H1 (cell line): ENCODE measurements around the gene NELL1. TPM values are rescaled to one million over a fixed set of nuclear protein-coding genes. Genes with fewer than 3 reads are reported as not detected.

Experiments
- CTCF ChIA-PET: fragments of 300-600 bp; sonication (Branson Sonifier 250); formaldehyde crosslinking; loops from one replicate; lab custom pipeline; 2021; ENCODE audit not compliant: partially characterized antibody; lab: Charles Lee
- POLR2A ChIA-PET: fragments of 300-600 bp; sonication (Branson Sonifier 250); formaldehyde crosslinking; loops from one replicate; lab custom pipeline; 2021; ENCODE audit warnings: inconsistent platforms; ENCODE audit not compliant: partially characterized antibody; lab: Charles Lee
- DNase-seq, 2 experiments: peaks; one replicate each; pipeline versions ENCODE4 v3.0.0 to v3.0.0-alpha.2; 2010 to 2022; ENCODE audit warnings: low spot score in 2 of 2, low read depth in 1 of 2, mixed read lengths in 1 of 2
- FAIRE-seq: peaks from 2 replicates; lab custom pipeline; 2011; peaks lifted over from hg19 to GRCh38; lab: Jason Lieb, UNC
- H2AFZ ChIP-seq: 2 replicates; pipeline ENCODE4 v1.8.1; 2012; ENCODE audit warnings: low read length, inconsistent platforms
- H2AK5ac ChIP-seq: 2 replicates; pipeline ENCODE4 v1.6.1; 2013; ENCODE audit warnings: low read depth, low read length
- H2BK120ac ChIP-seq: replicated peaks from 2 replicates; pipeline ENCODE3; 2013; ENCODE audit warnings: low read depth, low read length, inconsistent platforms
- H2BK12ac ChIP-seq: 2 replicates; pipeline ENCODE4 v1.6.1; 2013; ENCODE audit warnings: low read depth, low read length
- H2BK15ac ChIP-seq: 2 replicates; pipeline ENCODE4 v1.6.1; 2013; ENCODE audit warnings: low read length
- H2BK20ac ChIP-seq: 2 replicates; pipeline ENCODE4 v1.6.1; 2013; ENCODE audit warnings: low read length
- H2BK5ac ChIP-seq: 2 replicates; pipeline ENCODE4 v1.6.1; 2013; ENCODE audit warnings: low read depth, low read length
- H3K14ac ChIP-seq: 2 replicates; pipeline ENCODE4 v1.6.1; 2013; ENCODE audit warnings: inconsistent platforms; ENCODE audit not compliant: insufficient read length
- H3K18ac ChIP-seq: 2 replicates; pipeline ENCODE4 v1.6.1; 2013; ENCODE audit warnings: low read length; ENCODE audit errors: extremely low read depth
- H3K23ac ChIP-seq: 2 replicates; pipeline ENCODE4 v1.6.1; 2013; ENCODE audit warnings: inconsistent platforms; ENCODE audit not compliant: insufficient read length
- H3K23me2 ChIP-seq: 2 replicates; pipeline ENCODE4 v1.6.1; 2013; ENCODE audit warnings: low read depth, low read length
- H3K27ac ChIP-seq: 2 replicates; pipeline ENCODE4 v1.6.1; 2011; ENCODE audit warnings: low read depth, low read length, inconsistent platforms
- H3K27me3 ChIP-seq, 4 experiments: replicated peaks in 1 of 4; 1 replicate in 1 of 4; 2 replicates in 3 of 4; pipeline versions ENCODE4 v1.6.1 to v1.8.1; 2011 to 2013; ENCODE audit warnings: low read length in 3 of 4, mild to moderate bottlenecking in 3 of 4, inconsistent platforms in 2 of 4, mixed read lengths in 2 of 4, moderate library complexity in 1 of 4; ENCODE audit not compliant: control insufficient read depth in 3 of 4, insufficient read depth in 3 of 4; ENCODE audit errors: extremely low read depth in 1 of 4
- H3K36me3 ChIP-seq, 4 experiments: 2 replicates each; pipeline versions ENCODE4 v1.6.1 to v1.8.1; 2011 to 2013; ENCODE audit warnings: mild to moderate bottlenecking in 4 of 4, low read length in 3 of 4, moderate library complexity in 2 of 4, control low read depth in 1 of 4, inconsistent platforms in 1 of 4; ENCODE audit not compliant: insufficient read depth in 4 of 4, control insufficient read depth in 2 of 4
- H3K4ac ChIP-seq: replicated peaks from 2 replicates; pipeline ENCODE3; 2013; ENCODE audit warnings: low read length, low read depth, mixed read lengths, inconsistent platforms; ENCODE audit not compliant: insufficient read length
- H3K4me1 ChIP-seq, 4 experiments: replicated peaks in 1 of 4; 1 replicate in 1 of 4; 2 replicates in 3 of 4; pipeline versions ENCODE4 v1.6.1 to v1.8.1; 2011 to 2013; ENCODE audit warnings: low read length in 3 of 4, inconsistent platforms in 2 of 4, mixed read lengths in 1 of 4; ENCODE audit not compliant: insufficient read depth in 4 of 4, control insufficient read depth in 3 of 4
- H3K4me2 ChIP-seq, 2 experiments: 2 replicates each; pipeline versions ENCODE4 v1.6.1 to v1.8.1; 2011 to 2013; ENCODE audit warnings: low read depth in 2 of 2, low read length in 2 of 2, control low read depth in 1 of 2, inconsistent platforms in 1 of 2, mild to moderate bottlenecking in 1 of 2; ENCODE audit not compliant: insufficient read depth in 1 of 2
- H3K4me3 ChIP-seq, 4 experiments: fragments of 200-600, 300-600 bp in 1 of 4; sonication (generic), shearing (Covaris generic), sonication (Bioruptor Twin) in 1 of 4; 2 replicates each; pipeline versions ENCODE4 v1.5.1 to v1.8.1; 2011 to 2016; ENCODE audit warnings: low read length in 4 of 4, low read depth in 3 of 4, control low read depth in 2 of 4, inconsistent platforms in 2 of 4, mild to moderate bottlenecking in 2 of 4, mixed read lengths in 1 of 4, moderate library complexity in 1 of 4; ENCODE audit not compliant: insufficient read depth in 2 of 4; ENCODE audit errors: extremely low read depth in 1 of 4
- H3K56ac ChIP-seq: replicated peaks from 2 replicates; pipeline ENCODE3; 2013; ENCODE audit warnings: low read depth, mild to moderate bottlenecking, mixed read lengths, low read length, inconsistent platforms; ENCODE audit not compliant: insufficient read length
- H3K79me1 ChIP-seq: 2 replicates; pipeline ENCODE4 v1.6.1; 2013; ENCODE audit warnings: low read depth, low read length, control low read depth
- H3K79me2 ChIP-seq, 2 experiments: 2 replicates each; pipeline versions ENCODE4 v1.6.1 to v1.8.1; 2012 to 2013; ENCODE audit warnings: low read length in 2 of 2, mild to moderate bottlenecking in 2 of 2, inconsistent platforms in 1 of 2; ENCODE audit not compliant: insufficient read depth in 2 of 2, control insufficient read depth in 1 of 2
- H3K9ac ChIP-seq, 4 experiments: replicated peaks in 1 of 4; 1 replicate in 1 of 4; 2 replicates in 3 of 4; pipeline versions ENCODE4 v1.6.1 to v1.8.1; 2011 to 2013; ENCODE audit warnings: low read depth in 3 of 4, low read length in 3 of 4, control low read depth in 2 of 4, mild to moderate bottlenecking in 2 of 4, moderate library complexity in 2 of 4, inconsistent platforms in 1 of 4; ENCODE audit errors: extremely low read depth in 1 of 4
- H3K9me3 ChIP-seq, 2 experiments: 2 replicates each; pipeline versions ENCODE4 v1.6.1 to v1.8.1; 2012 to 2013; ENCODE audit warnings: mild to moderate bottlenecking in 2 of 2, moderate library complexity in 2 of 2, control low read depth in 1 of 2, inconsistent platforms in 1 of 2, low read depth in 1 of 2, low read length in 1 of 2, mixed read lengths in 1 of 2; ENCODE audit not compliant: insufficient read depth in 2 of 2
- H4K20me1 ChIP-seq, 2 experiments: replicated peaks in 1 of 2; 2 replicates each; pipeline versions ENCODE3 to v1.8.1; 2011 to 2013; ENCODE audit warnings: inconsistent platforms in 2 of 2, low read length in 2 of 2, mild to moderate bottlenecking in 1 of 2; ENCODE audit not compliant: insufficient read depth in 2 of 2, control insufficient read depth in 1 of 2
- H4K5ac ChIP-seq: 2 replicates; pipeline ENCODE4 v1.6.1; 2013; ENCODE audit warnings: low read length, low read depth, mixed read lengths, inconsistent platforms; ENCODE audit not compliant: insufficient read length
- H4K8ac ChIP-seq: 2 replicates; pipeline ENCODE4 v1.8.0; 2013; ENCODE audit warnings: mild to moderate bottlenecking, moderate library complexity, low read length, inconsistent platforms; ENCODE audit not compliant: insufficient read depth; ENCODE audit errors: extremely low read depth
- H4K91ac ChIP-seq: replicated peaks from 2 replicates; pipeline ENCODE3; 2013; ENCODE audit warnings: low read length, mixed read lengths, inconsistent platforms; ENCODE audit not compliant: insufficient read length
- CTBP2 ChIP-seq: IDR thresholded peaks from 2 replicates; pipeline ENCODE4 v1.7.0; 2011; ENCODE audit warnings: borderline replicate concordance, mild to moderate bottlenecking, moderate library complexity, mixed read lengths, low read length; ENCODE audit not compliant: insufficient read depth, insufficient read length
- GTF2F1 ChIP-seq: IDR thresholded peaks from 2 replicates; pipeline ENCODE4 v1.6.1; 2012; ENCODE audit warnings: low read depth, low read length, improper control_type of control experiment, borderline replicate concordance
- MAFK ChIP-seq: IDR thresholded peaks from 2 replicates; pipeline ENCODE4 v1.6.1; 2012; ENCODE audit warnings: low read depth, mild to moderate bottlenecking, improper control_type of control experiment, low read length
- NANOG ChIP-seq: IDR thresholded peaks from 2 replicates; pipeline ENCODE4 v1.6.1; 2011; ENCODE audit warnings: low read length, low read depth, mild to moderate bottlenecking, inconsistent platforms; ENCODE audit not compliant: insufficient read depth, poor library complexity, severe bottlenecking
- POLR2A ChIP-seq, 2 experiments: IDR thresholded peaks; 1 replicate in 1 of 2; 2 replicates in 1 of 2; pipeline ENCODE4 v1.6.1; 2011; ENCODE audit warnings: low read depth in 2 of 2, low read length in 2 of 2, mild to moderate bottlenecking in 2 of 2; ENCODE audit errors: control extremely low read depth in 1 of 2
- POU5F1 ChIP-seq: IDR thresholded peaks from 2 replicates; pipeline ENCODE4 v1.6.1; 2011; ENCODE audit warnings: low read depth, mild to moderate bottlenecking, low read length, moderate library complexity
- SAP30 ChIP-seq: fragments of 300-600 bp; sonication (generic); IDR thresholded peaks from 2 replicates; pipeline ENCODE4 v1.7.1; 2012; ENCODE audit warnings: low read length, moderate library complexity, mild to moderate bottlenecking, inconsistent platforms; ENCODE audit not compliant: insufficient read depth, insufficient replicate concordance
- SP4 ChIP-seq: IDR thresholded peaks from 2 replicates; pipeline ENCODE4 v1.6.1; 2012; ENCODE audit warnings: low read length, inconsistent platforms
- SRF ChIP-seq: IDR thresholded peaks from 2 replicates; pipeline ENCODE4 v1.6.1; 2011; ENCODE audit warnings: mild to moderate bottlenecking, low read depth, low read length, moderate library complexity
- WGBS, 2 experiments: shearing (Covaris generic) in 1 of 2; methylation state at CpG; one replicate each; pipeline versions ENCODE4 v1.1.6 to v1.1.7; 2013 to 2015; ENCODE audit warnings: low lambda C conversion rate in 2 of 2, mixed read lengths in 2 of 2, inconsistent platforms in 1 of 2, low coverage in 1 of 2, missing lambda C conversion rate in 1 of 2; ENCODE audit not compliant: insufficient replicate concordance in 2 of 2, insufficient coverage in 1 of 2, insufficient read length in 1 of 2; ENCODE audit errors: extremely low coverage in 1 of 2, missing lambda C conversion rate in 1 of 2; 5-methylcytosine and 5-hydroxymethylcytosine counted together
- polyA plus RNA-seq, 7 experiments: library from polyadenylated mRNA; depleted of rRNA in 3 of 7; stranded (reverse) in 5 of 7; unstranded in 2 of 7; fragments of >200 nt in 5 of 7; fragments of 200-250 nt in 2 of 7; gene quantifications; 1 replicate in 5 of 7; 2 replicates in 1 of 7; 4 replicates in 1 of 7; pipeline versions ENCODE4 v1.2.1 to v1.2.3, GENCODE V29; 2011 to 2013; ENCODE audit warnings: missing spikeins in 2 of 7, mixed read lengths in 2 of 7
- total RNA-seq: library from RNA; stranded (reverse); fragmentation: NEBNext Ultra II Directional; extraction: Animal tissue kit (Norgen Biotek cat#: 25700); gene quantifications from 2 replicates; pipeline ENCODE4 v1.2.1, GENCODE V29; 2021
- TF ChIP-seq, protein P1 (sequence below): IDR thresholded peaks from 2 replicates; pipeline ENCODE4 v1.6.1; 2012; ENCODE audit warnings: low read length, inconsistent platforms

NELL1 gene
- total and polyA plus RNA-seq, 2 of the 8 experiments (the other 6 are each of a cell fraction or from before 2014, with no cell fraction given): 0.21 TPM; not detected in 1

DNA sequence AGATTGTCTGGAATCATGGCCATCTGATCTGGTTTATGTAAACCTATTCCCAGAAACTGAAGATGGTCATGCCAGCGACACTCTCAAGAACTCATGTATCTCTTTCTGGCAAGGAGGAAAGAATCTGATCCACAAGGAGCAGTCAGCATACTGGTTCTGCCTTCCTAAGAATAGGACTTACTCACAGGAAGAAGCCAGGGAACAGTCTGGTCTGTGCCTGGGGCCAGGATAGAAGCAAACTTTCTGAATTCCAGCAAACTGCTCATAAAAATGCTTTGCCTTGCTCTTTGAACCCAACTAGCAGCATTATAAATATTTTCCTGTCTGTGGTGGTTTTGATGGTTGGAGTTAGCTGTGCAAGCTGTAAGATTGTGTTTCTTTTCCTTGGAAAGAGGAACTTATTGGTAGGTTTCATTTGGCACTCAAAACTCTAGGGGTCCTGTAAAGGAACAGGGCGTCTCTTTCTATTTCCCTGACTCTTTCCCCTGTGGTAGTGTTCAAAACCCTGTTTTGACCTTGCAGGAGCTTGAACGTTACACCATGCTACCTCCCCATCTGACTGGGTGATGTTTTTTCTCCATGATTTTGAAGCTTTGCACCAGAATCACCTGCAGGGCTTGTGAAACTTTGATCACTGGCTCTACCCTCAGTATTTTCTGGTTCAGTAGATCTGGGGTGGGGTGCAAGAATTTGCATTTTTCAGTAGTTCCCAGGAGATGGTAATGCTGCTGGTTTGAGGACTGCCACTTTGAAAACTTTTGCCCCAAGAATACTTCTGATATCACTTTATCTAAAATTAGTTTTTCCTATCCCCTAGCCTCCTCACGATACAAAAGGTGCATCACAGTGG lies 895.7 kb downstream of the NELL1 start:
- no peak overlapping the region for H3K27ac ChIP-seq
- TF ChIP-seq POU5F1: no peak
- TF ChIP-seq SRF: no peak
- TF ChIP-seq MAFK: no peak
- no peak for TF ChIP-seq NANOG
- TF ChIP-seq GTF2F1: no peak
- TF ChIP-seq SAP30: no peak
- TF ChIP-seq, protein P1, sequence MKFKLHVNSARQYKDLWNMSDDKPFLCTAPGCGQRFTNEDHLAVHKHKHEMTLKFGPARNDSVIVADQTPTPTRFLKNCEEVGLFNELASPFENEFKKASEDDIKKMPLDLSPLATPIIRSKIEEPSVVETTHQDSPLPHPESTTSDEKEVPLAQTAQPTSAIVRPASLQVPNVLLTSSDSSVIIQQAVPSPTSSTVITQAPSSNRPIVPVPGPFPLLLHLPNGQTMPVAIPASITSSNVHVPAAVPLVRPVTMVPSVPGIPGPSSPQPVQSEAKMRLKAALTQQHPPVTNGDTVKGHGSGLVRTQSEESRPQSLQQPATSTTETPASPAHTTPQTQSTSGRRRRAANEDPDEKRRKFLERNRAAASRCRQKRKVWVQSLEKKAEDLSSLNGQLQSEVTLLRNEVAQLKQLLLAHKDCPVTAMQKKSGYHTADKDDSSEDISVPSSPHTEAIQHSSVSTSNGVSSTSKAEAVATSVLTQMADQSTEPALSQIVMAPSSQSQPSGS: no peak
- no peak for TF ChIP-seq CTBP2
- no peak for TF ChIP-seq POLR2A (IDR thresholded peaks at IDR 0.05; ENCODE audit: control extremely low read depth in 1 of 2, low read depth in 2 of 2, low read length in 2 of 2)
- no peak for TF ChIP-seq SP4

More for the DNA sequence above, 895.7 kb downstream of the NELL1 start:
- no peak overlapping the region for H2BK12ac ChIP-seq
- H4K5ac ChIP-seq: no peak overlapping the region
- H3K4me3 ChIP-seq: no peak overlapping the region
- H3K4me2 ChIP-seq: no peak overlapping the region
- no peak overlapping the region for H2BK120ac ChIP-seq
- H2AK5ac ChIP-seq: no peak overlapping the region
- H4K91ac ChIP-seq: no peak overlapping the region
- no peaks in the 10 kb centered on the region; a peak in 1 of 7 replicates for H3K4me1 ChIP-seq
- no peaks in the 10 kb centered on the region for H4K20me1 ChIP-seq
- ChIA-PET POLR2A (no interaction called here), CTCF (no interaction called here)
- no peak overlapping the region for H3K23ac ChIP-seq
- 94% methylated on average over 4 of the region's 4 CpGs; no CpG with 5 or more reads in 1 of the 2 experiments for WGBS, 2 experiments
- no peak overlapping the region for H3K14ac ChIP-seq
- H2BK5ac ChIP-seq: no peak overlapping the region
- no peaks in the 10 kb centered on the region for H3K36me3 ChIP-seq
- H3K79me2 ChIP-seq: no peaks in the 10 kb centered on the region
- no peak overlapping the region for H2BK20ac ChIP-seq
- FAIRE-seq (no peak), DNase-seq (no peak)
- no peak overlapping the region for H2BK15ac ChIP-seq
- H3K9ac ChIP-seq: no peak overlapping the region
- no peak overlapping the region for H3K18ac ChIP-seq
- H3K56ac ChIP-seq: no peak overlapping the region
- no peaks in the 10 kb centered on the region for H3K23me2 ChIP-seq
- no peak overlapping the region for H3K4ac ChIP-seq
- H3K27me3 ChIP-seq: no peaks in the 10 kb centered on the region
- H3K79me1 ChIP-seq: no peaks in the 10 kb centered on the region
- no peak overlapping the region for H2AFZ ChIP-seq
- H3K9me3 ChIP-seq: no peaks in the 10 kb centered on the region
- H4K8ac ChIP-seq: no peak overlapping the region
